AG04449 (cell line): ENCODE measurements around the gene DNAJC28.

Experiments used
- CTCF ChIA-PET: fragments of 350-600 bp; formaldehyde crosslinking; extraction: SDS; loops from one replicate; lab custom pipeline; 2021; ENCODE audit warnings: antibody characterized with exemption; lab: Yijun Ruan, JAX
- POLR2A ChIA-PET: fragments of 400-600, 350-600 bp; formaldehyde crosslinking; extraction: SDS; loops from one replicate; lab custom pipeline; 2020; ENCODE audit warnings: antibody characterized with exemption, inconsistent platforms; lab: Yijun Ruan, JAX
- DNase-seq: peaks from one replicate; pipeline ENCODE4 v3.0.0-alpha.2; 2010; ENCODE audit warnings: low read depth, low spot score
- H3K4me3 ChIP-seq: 2 replicates; pipeline ENCODE4 v1.5.1; 2011; ENCODE audit warnings: low read depth, mild to moderate bottlenecking, control low read depth, low read length
- TF ChIP-seq, protein P1 (sequence below): IDR thresholded peaks from one replicate; pipeline ENCODE4 v1.5.1; 2011; ENCODE audit warnings: mild to moderate bottlenecking, moderate library complexity, low read length, control low read depth, inconsistent platforms; ENCODE audit not compliant: insufficient read depth; ENCODE audit errors: missing control alignments

The DNAJC28 gene

GRCh38 chr21:33492571-33492970, 1.1 kb upstream of the DNAJC28 start:
- H3K4me3 ChIP-seq = no peak overlapping the region
- POLR2A ChIA-PET = no interaction called here
- CTCF ChIA-PET = interaction anchor here (0.6 kb wide), 1 partner anchor 32 kb away, joined by 3 read pairs; no protein-coding TSS in a partner anchor
- DNase-seq = no peak
- TF ChIP-seq, protein P1, sequence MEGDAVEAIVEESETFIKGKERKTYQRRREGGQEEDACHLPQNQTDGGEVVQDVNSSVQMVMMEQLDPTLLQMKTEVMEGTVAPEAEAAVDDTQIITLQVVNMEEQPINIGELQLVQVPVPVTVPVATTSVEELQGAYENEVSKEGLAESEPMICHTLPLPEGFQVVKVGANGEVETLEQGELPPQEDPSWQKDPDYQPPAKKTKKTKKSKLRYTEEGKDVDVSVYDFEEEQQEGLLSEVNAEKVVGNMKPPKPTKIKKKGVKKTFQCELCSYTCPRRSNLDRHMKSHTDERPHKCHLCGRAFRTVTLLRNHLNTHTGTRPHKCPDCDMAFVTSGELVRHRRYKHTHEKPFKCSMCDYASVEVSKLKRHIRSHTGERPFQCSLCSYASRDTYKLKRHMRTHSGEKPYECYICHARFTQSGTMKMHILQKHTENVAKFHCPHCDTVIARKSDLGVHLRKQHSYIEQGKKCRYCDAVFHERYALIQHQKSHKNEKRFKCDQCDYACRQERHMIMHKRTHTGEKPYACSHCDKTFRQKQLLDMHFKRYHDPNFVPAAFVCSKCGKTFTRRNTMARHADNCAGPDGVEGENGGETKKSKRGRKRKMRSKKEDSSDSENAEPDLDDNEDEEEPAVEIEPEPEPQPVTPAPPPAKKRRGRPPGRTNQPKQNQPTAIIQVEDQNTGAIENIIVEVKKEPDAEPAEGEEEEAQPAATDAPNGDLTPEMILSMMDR = no peak

DNA sequence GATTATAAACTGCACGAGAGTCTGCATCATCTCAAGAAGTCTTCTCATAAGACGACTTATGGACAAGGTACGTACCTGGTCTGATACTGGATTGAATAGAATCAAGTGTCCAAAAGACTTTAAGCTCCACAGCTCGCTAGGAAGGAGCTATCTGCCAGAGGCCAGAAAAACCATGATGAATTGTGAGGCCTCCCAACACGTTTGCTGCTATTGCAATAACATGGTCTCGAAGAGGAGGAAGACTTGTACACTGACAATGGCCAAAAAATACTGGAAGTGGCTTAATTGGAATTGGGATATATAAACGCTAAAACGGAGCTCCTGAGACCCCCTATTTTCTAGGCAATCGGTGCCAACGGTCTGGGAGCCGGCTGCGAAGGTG, 534 bp downstream of the DNAJC28 start:
- H3K4me3 ChIP-seq = peak overlapping the region; percentile 94
- DNase-seq = no peak
- ChIA-PET CTCF (interaction anchor here (1.7 kb wide), 1 partner anchor 10 kb away, joined by 9 read pairs; the partner anchor contains the start of gene TMEM50B), POLR2A (interaction anchor here (0.6 to 1.6 kb wide), 5 partner anchors 9 to 834 kb away, joined by 3 to 24 read pairs (median 3); partner anchors contain the start of gene TMEM50B)
- TF ChIP-seq, protein P1 = no peak

DNA sequence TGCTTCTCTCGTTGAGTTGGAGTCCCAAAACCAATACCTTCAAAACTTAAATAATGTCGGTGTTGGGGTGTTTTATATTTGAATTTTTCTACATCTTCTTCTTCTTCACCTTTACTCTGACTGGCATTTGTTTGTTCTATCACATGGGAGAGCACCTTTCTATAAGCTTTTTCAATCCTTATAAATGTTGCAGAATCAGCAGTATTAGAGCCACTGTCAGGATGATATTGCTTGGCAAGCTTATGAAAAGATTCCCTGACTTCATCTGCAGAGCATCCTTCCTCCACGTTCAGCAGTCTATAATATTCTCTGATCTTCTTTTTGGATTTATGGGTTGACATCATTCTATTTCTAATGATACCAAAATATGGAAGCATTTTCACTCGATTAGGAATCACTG, 2.6 kb downstream of the DNAJC28 start:
- no peak overlapping the region for H3K4me3 ChIP-seq
- no peak for DNase-seq
- TF ChIP-seq, protein P1 = no peak
- POLR2A ChIA-PET = no interaction called here
- CTCF ChIA-PET = no interaction called here

GRCh38 chr21:33487996-33488395, 3.5 kb downstream of the DNAJC28 start:
- DNase-seq = no peak
- ChIA-PET CTCF (no interaction called here), POLR2A (no interaction called here)
- TF ChIP-seq, protein P1 = no peak
- no peak overlapping the region for H3K4me3 ChIP-seq

DNA sequence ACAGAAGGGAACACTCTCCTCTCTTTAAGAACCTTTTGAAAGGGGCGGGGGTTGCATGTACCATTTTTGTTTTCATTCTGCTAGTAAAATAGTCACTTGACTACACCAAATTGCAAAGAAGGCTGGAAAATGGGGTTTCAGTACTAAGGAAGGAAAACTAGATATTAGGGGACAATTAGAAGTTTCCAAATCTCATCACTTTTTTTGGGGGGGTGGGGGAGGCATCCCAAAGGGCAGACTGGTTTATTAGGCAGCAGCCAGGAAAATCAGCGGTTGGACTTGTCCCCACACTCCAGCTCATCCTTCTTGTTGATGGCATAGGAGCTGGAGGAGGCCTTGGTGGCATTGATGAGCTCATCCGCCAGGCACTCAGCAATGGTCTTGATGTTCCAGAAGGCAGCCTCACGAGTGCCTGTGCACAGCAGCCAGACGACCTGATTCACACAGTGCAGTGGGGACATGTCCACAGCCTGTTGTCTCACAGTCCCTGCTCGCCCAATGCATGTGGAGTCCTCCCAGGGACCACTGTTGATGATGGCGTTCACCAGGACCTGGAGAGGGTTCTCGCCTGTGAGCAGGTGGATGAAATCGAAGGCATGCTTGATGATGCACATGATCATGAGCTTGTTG, 10.1 kb downstream of the DNAJC28 start:
- CTCF ChIA-PET = interaction anchor here (1.4 to 3.3 kb wide), 4 partner anchors 9 to 284 kb away, joined by 3 to 9 read pairs (median 9); no protein-coding TSS in a partner anchor

More for the DNA sequence above, 10.1 kb downstream of the DNAJC28 start:
- TF ChIP-seq, protein P1 = no peak
- no peak overlapping the region for H3K4me3 ChIP-seq
- POLR2A ChIA-PET = interaction anchor here (1.1 to 2.0 kb wide), 2 partner anchors 9 to 10 kb away, joined by 4 to 24 read pairs; partner anchors contain the start of gene DNAJC28
- DNase-seq = no peak
